HEK293 (cell line): ENCODE data around the gene L2HGDH.
A peak's percentile ranks its signal among the peaks of the same experiment; 100 is the strongest.
"Not testable (repeated sequence)": the region's sequence is repeated elsewhere in the genome, so short reads cannot be mapped to it uniquely, and the experiment has no call there.

Source experiments
- CTCF ChIA-PET: fragments of 350-600 bp; formaldehyde crosslinking; extraction: SDS; loops from one replicate; lab custom pipeline; 2021; ENCODE audit warnings: antibody characterized with exemption; lab: Yijun Ruan, JAX
- POLR2A ChIA-PET: fragments of 300-600 bp; formaldehyde crosslinking; extraction: SDS; loops from one replicate; lab custom pipeline; 2020; ENCODE audit warnings: antibody characterized with exemption, inconsistent platforms; lab: Yijun Ruan, JAX
- H3K27ac ChIP-seq: fragments of 200-500 bp; sonication (Bioruptor generic); 2 replicates; pipeline ENCODE4 v1.5.1; 2014; ENCODE audit warnings: low read depth, low read length, control low read depth, inconsistent platforms; ENCODE audit errors: extremely low read depth
- H3K36me3 ChIP-seq, 2 experiments: fragments of 200-500 bp in 1 of 2; sonication (Bioruptor generic) in 1 of 2; 1 replicate in 1 of 2; 2 replicates in 1 of 2; pipeline ENCODE4 v1.5.1; 2014 to 2017; ENCODE audit warnings: inconsistent platforms in 2 of 2, low read length in 2 of 2; ENCODE audit not compliant: control insufficient read depth in 2 of 2, insufficient read depth in 1 of 2
- H3K4me1 ChIP-seq: fragments of 200-500 bp; sonication (Bioruptor generic); 2 replicates; pipeline ENCODE4 v1.5.1; 2014; ENCODE audit warnings: mild to moderate bottlenecking, low read length, inconsistent platforms; ENCODE audit not compliant: control insufficient read depth, insufficient read depth
- H3K4me3 ChIP-seq: 2 replicates; pipeline ENCODE4 v1.5.1; 2011; ENCODE audit warnings: low read depth, mild to moderate bottlenecking, control low read depth, low read length, moderate library complexity
- H3K9me3 ChIP-seq: fragments of 200-500 bp; sonication (Bioruptor generic); 2 replicates; pipeline ENCODE4 v1.5.1; 2014; ENCODE audit warnings: low read depth, low read length, inconsistent platforms; ENCODE audit not compliant: control insufficient read depth, insufficient read depth
- IKZF3 ChIP-seq: fragments of 450-650 bp; IDR thresholded peaks from 2 replicates; pipeline ENCODE4 v1.5.0; 2018; ENCODE audit warnings: missing biosample characterization, mild to moderate bottlenecking, missing genetic modification characterization, moderate library complexity
- KLF17 ChIP-seq: fragments of 450-650 bp; formaldehyde crosslinking; IDR thresholded peaks from 2 replicates; pipeline ENCODE4 v1.5.1; 2016; ENCODE audit warnings: missing biosample characterization, missing genetic modification characterization
- KLF8 ChIP-seq: fragments of 450-650 bp; formaldehyde crosslinking; IDR thresholded peaks from 2 replicates; pipeline ENCODE4 v1.5.1; 2016; ENCODE audit warnings: missing biosample characterization, missing genetic modification characterization
- KLF9 ChIP-seq: fragments of 450-650 bp; formaldehyde crosslinking; IDR thresholded peaks from 2 replicates; pipeline ENCODE4 v1.5.1; 2016; ENCODE audit warnings: missing biosample characterization, missing genetic modification characterization, low read depth
- PRDM1 ChIP-seq: fragments of 450-650 bp; formaldehyde crosslinking; IDR thresholded peaks from 2 replicates; pipeline ENCODE4; 2016; ENCODE audit warnings: missing biosample characterization, missing genetic modification characterization
- SP3 ChIP-seq: fragments of 450-650 bp; formaldehyde crosslinking; IDR thresholded peaks from 2 replicates; pipeline ENCODE4 v1.5.1; 2016; ENCODE audit warnings: missing biosample characterization, missing genetic modification characterization
- ZBTB8A ChIP-seq: fragments of 450-650 bp; formaldehyde crosslinking; IDR thresholded peaks from 2 replicates; pipeline ENCODE4 v1.5.1; 2016; ENCODE audit warnings: missing biosample characterization, missing genetic modification characterization
- ZFP69B ChIP-seq: fragments of 450-650 bp; formaldehyde crosslinking; IDR thresholded peaks from 2 replicates; pipeline ENCODE4 v1.5.1; 2016; ENCODE audit warnings: missing biosample characterization, missing genetic modification characterization
- ZNF121 ChIP-seq: fragments of 450-650 bp; formaldehyde crosslinking; IDR thresholded peaks from 2 replicates; pipeline ENCODE4 v1.5.1; 2016; ENCODE audit warnings: missing biosample characterization, missing genetic modification characterization
- ZNF146 ChIP-seq: fragments of 450-650 bp; formaldehyde crosslinking; IDR thresholded peaks from 2 replicates; pipeline ENCODE4 v1.5.1; 2016; ENCODE audit warnings: missing biosample characterization, missing genetic modification characterization
- ZNF211 ChIP-seq: fragments of 450-650 bp; formaldehyde crosslinking; IDR thresholded peaks from 2 replicates; pipeline ENCODE4 v1.5.1; 2016; ENCODE audit warnings: low read depth, missing biosample characterization, missing genetic modification characterization
- ZNF311 ChIP-seq: fragments of 450-650 bp; formaldehyde crosslinking; IDR thresholded peaks from 2 replicates; pipeline ENCODE4 v1.5.1; 2017; ENCODE audit warnings: missing biosample characterization, missing genetic modification characterization, borderline replicate concordance
- ZNF366 ChIP-seq: fragments of 450-650 bp; formaldehyde crosslinking; conservative IDR thresholded peaks from 2 replicates; pipeline ENCODE4 v1.5.1; 2016; ENCODE audit warnings: missing biosample characterization, missing genetic modification characterization
- ZNF391 ChIP-seq: fragments of 450-650 bp; formaldehyde crosslinking; IDR thresholded peaks from 2 replicates; pipeline ENCODE4 v1.5.1; 2016; ENCODE audit warnings: low read depth, missing biosample characterization, missing genetic modification characterization, borderline replicate concordance
- ZNF433 ChIP-seq: fragments of 450-650 bp; formaldehyde crosslinking; IDR thresholded peaks from 2 replicates; pipeline ENCODE4 v1.5.1; 2016; ENCODE audit warnings: missing biosample characterization, missing genetic modification characterization, low read depth
- ZNF664 ChIP-seq: fragments of 450-650 bp; formaldehyde crosslinking; IDR thresholded peaks from 2 replicates; pipeline ENCODE4 v1.5.1; 2016; ENCODE audit warnings: missing biosample characterization, missing genetic modification characterization
- ZNF670 ChIP-seq: fragments of 450-650 bp; formaldehyde crosslinking; IDR thresholded peaks from 2 replicates; pipeline ENCODE4 v1.5.1; 2016; ENCODE audit warnings: missing biosample characterization, missing genetic modification characterization, low read depth
- ZNF692 ChIP-seq: fragments of 450-650 bp; formaldehyde crosslinking; IDR thresholded peaks from 2 replicates; pipeline ENCODE4 v1.5.1; 2016; ENCODE audit warnings: missing biosample characterization, missing genetic modification characterization
- ZNF837 ChIP-seq: fragments of 450-650 bp; formaldehyde crosslinking; IDR thresholded peaks from 2 replicates; pipeline ENCODE4 v1.5.1; 2016; ENCODE audit warnings: missing biosample characterization, missing genetic modification characterization
- ZNF843 ChIP-seq: fragments of 450-650 bp; formaldehyde crosslinking; IDR thresholded peaks from 2 replicates; pipeline ENCODE4 v1.5.1; 2016; ENCODE audit warnings: missing biosample characterization, missing genetic modification characterization
- ZSCAN23 ChIP-seq: fragments of 450-650 bp; formaldehyde crosslinking; IDR thresholded peaks from 2 replicates; pipeline ENCODE4 v1.5.1; 2016; ENCODE audit warnings: missing biosample characterization, missing genetic modification characterization

L2HGDH gene

GRCh38 chr14:50357124-50357523 lies 45.1 kb upstream of the L2HGDH start:
- no peaks in the 10 kb centered on the region for H3K36me3 ChIP-seq
- ChIA-PET POLR2A (no interaction called here), CTCF (no interaction called here)
- H3K27ac ChIP-seq: no peak overlapping the region
- no peak overlapping the region for H3K4me3 ChIP-seq
- H3K4me1 ChIP-seq: peaks cover 2% of the 10 kb centered on the region
- TF ChIP-seq ZNF670 (tag by site-specific recombination): no peak
- TF ChIP-seq KLF8 (tag by site-specific recombination): no peak
- no peak for TF ChIP-seq ZFP69B (tag by site-specific recombination)
- TF ChIP-seq ZNF664 (tag by site-specific recombination): no peak
- TF ChIP-seq ZBTB8A (tag by site-specific recombination): no peak
- TF ChIP-seq ZNF391 (tag by site-specific recombination): no peak
- no peak for TF ChIP-seq ZSCAN23 (tag by site-specific recombination)
- no peak for TF ChIP-seq KLF17
- TF ChIP-seq ZNF366 (tag by site-specific recombination): no peak
- no peaks in the 10 kb centered on the region for H3K9me3 ChIP-seq

- POLR2A ChIA-PET, H3K27ac ChIP-seq: not testable (repeated sequence)
- CTCF ChIA-PET: interaction anchor here (0.5 kb wide), 1 partner anchor 29 kb away, joined by 5 read pairs; no protein-coding TSS in a partner anchor
Observed at GRCh38 chr14:50356283-50356682, 44.3 kb upstream of the L2HGDH start.

GRCh38 chr14:50355692-50356091 lies 43.7 kb upstream of the L2HGDH start:
- Histone ChIP-seq H3K27ac (no peak overlapping the region), H3K36me3 (no peaks in the 10 kb centered on the region), H3K4me1 (peaks cover 2% of the 10 kb centered on the region), H3K4me3 (no peak overlapping the region), H3K9me3 (no peaks in the 10 kb centered on the region)
- TF ChIP-seq ZNF692 (tag by site-specific recombination) (no peak), PRDM1 (tag by site-specific recombination) (no peak), KLF9 (tag by site-specific recombination) (no peak), ZNF211 (no peak), ZNF121 (tag by site-specific recombination) (no peak), ZBTB8A (tag by site-specific recombination) (no peak), ZNF311 (tag by site-specific recombination) (no peak)
- ChIA-PET POLR2A (no interaction called here), CTCF (interaction anchor here (0.5 to 0.6 kb wide), 3 partner anchors 30 to 176 kb away, joined by 3 to 6 read pairs (median 5); no protein-coding TSS in a partner anchor)

More at GRCh38 chr14:50356283-50356682, 44.3 kb upstream of the L2HGDH start:
- not testable (repeated sequence) for H3K4me1 ChIP-seq, H3K36me3 ChIP-seq, H3K9me3 ChIP-seq, H3K4me3 ChIP-seq
- TF ChIP-seq ZNF146 (tag by site-specific recombination): peak; percentile 79; the same call in 1 of the 2 replicates

- Histone ChIP-seq H3K4me1 (peaks cover 2% of the 10 kb centered on the region), H3K4me3 (no peak overlapping the region), H3K9me3 (no peaks in the 10 kb centered on the region), H3K36me3 (no peaks in the 10 kb centered on the region)
- ChIA-PET POLR2A (no interaction called here), CTCF (no interaction called here)
- TF ChIP-seq IKZF3 (no peak), KLF8 (tag by site-specific recombination) (no peak), ZNF843 (tag by site-specific recombination) (no peak), ZNF433 (no peak), ZNF837 (tag by site-specific recombination) (no peak), SP3 (tag by site-specific recombination) (no peak)
- TF ChIP-seq, all 188 proteins: peak for 0
- H3K27ac ChIP-seq: no peak overlapping the region
Observed at GRCh38 chr14:50354527-50354926, 42.5 kb upstream of the L2HGDH start.
